ENCODE results near the gene LIPC.

LIPC gene

DNA sequence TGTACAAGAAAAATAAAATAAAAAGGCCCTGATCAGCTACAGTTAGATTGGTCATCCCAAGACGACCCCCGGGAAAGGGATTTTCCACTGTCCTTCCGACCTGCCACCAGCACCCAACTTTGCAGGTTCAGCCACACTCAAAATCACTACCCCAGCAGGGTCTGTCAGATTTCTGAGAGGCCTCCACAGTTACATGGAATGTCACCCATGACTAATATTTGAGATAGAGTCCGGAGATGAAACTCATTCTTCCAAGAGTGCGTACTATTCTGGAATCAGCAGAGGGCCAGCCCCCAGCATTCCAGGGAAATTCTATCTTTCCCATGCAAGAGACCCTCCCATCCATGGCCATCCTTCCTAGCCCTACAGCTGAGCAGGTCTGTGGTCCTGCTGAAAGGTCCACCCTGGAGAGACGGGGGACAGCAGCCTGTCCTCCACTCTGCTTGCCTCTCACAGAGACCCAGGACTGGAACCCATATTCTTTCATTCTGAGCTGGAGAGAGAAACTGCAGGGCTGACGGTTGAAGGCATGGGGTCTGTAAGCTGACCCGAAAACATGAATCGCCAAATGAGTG, 5.8 kb downstream of the LIPC start:
- no peaks in the 10 kb centered on the region for H3K79me2 ChIP-seq (ENCODE audit: insufficient read depth, low read length)
- H2AFZ ChIP-seq (ENCODE audit: low read depth, low read length, severe bottlenecking) = no peak overlapping the region
- H3K9me3 ChIP-seq (ENCODE audit: insufficient read depth, low read length) = no peaks in the 10 kb centered on the region
- H4K20me1 ChIP-seq (ENCODE audit: low read depth, low read length) = no peaks in the 10 kb centered on the region
- no peaks in the 10 kb centered on the region for H3K9me2 ChIP-seq (replicated peaks; ENCODE audit: insufficient read depth, low read length)
- H3K9ac ChIP-seq (ENCODE audit: low read length) = no peak overlapping the region
- no peak overlapping the region for H3K4me3 ChIP-seq (ENCODE audit: insufficient read depth, low read length, poor library complexity, severe bottlenecking)
- no peaks in the 10 kb centered on the region for H3F3A ChIP-seq (ENCODE audit: insufficient read depth)
- H3K36me3 ChIP-seq (ENCODE audit: low read length) = no peaks in the 10 kb centered on the region
- H3K27ac ChIP-seq (ENCODE audit: low read depth, low read length) = no peak overlapping the region
- peaks cover under 1% of the 10 kb centered on the region; the same call in 1 of the 2 replicates for H3K27me3 ChIP-seq (ENCODE audit: low read length)
- no peak overlapping the region for H3K4me2 ChIP-seq (ENCODE audit: low read depth, low read length, poor library complexity, severe bottlenecking)
- TF ChIP-seq CTCF (IDR thresholded peaks at IDR 0.05; ENCODE audit: insufficient read depth, low read length, poor library complexity, severe bottlenecking) (no peak), EZH2phosphoT487 (conservative IDR thresholded peaks at IDR 0.05; ENCODE audit: low read length) (no peak)

GRCh38 chr15:58438111-58438510, 6.3 kb downstream of the LIPC start:
- Histone ChIP-seq H3K4me2 (ENCODE audit: low read depth, low read length, poor library complexity, severe bottlenecking) (no peak overlapping the region), H3K9ac (ENCODE audit: low read length) (no peak overlapping the region), H3K27me3 (ENCODE audit: low read length) (no peaks in the 10 kb centered on the region), H3K79me2 (ENCODE audit: insufficient read depth, low read length) (no peaks in the 10 kb centered on the region), H3K9me3 (ENCODE audit: insufficient read depth, low read length) (no peaks in the 10 kb centered on the region), H3K27ac (ENCODE audit: low read depth, low read length) (no peak overlapping the region), H3K9me2 (replicated peaks; ENCODE audit: insufficient read depth, low read length) (no peaks in the 10 kb centered on the region), H4K20me1 (ENCODE audit: low read depth, low read length) (no peaks in the 10 kb centered on the region), H3F3A (ENCODE audit: insufficient read depth) (no peaks in the 10 kb centered on the region), H2AFZ (ENCODE audit: low read depth, low read length, severe bottlenecking) (no peak overlapping the region), H3K4me3 (ENCODE audit: insufficient read depth, low read length, poor library complexity, severe bottlenecking) (no peak overlapping the region), H3K36me3 (ENCODE audit: low read length) (no peaks in the 10 kb centered on the region)
- TF ChIP-seq EZH2phosphoT487 (conservative IDR thresholded peaks at IDR 0.05; ENCODE audit: low read length) (no peak), CTCF (IDR thresholded peaks at IDR 0.05; ENCODE audit: insufficient read depth, low read length, poor library complexity, severe bottlenecking) (no peak)

- no peak overlapping the region for H3K4me2 ChIP-seq (ENCODE audit: low read depth, low read length, poor library complexity, severe bottlenecking)
- no peaks in the 10 kb centered on the region for H3K36me3 ChIP-seq (ENCODE audit: low read length)
- H4K20me1 ChIP-seq (ENCODE audit: low read depth, low read length) = no peaks in the 10 kb centered on the region
- no peaks in the 10 kb centered on the region for H3F3A ChIP-seq (ENCODE audit: insufficient read depth)
- H2AFZ ChIP-seq (ENCODE audit: low read depth, low read length, severe bottlenecking) = no peak overlapping the region
- no peaks in the 10 kb centered on the region for H3K9me3 ChIP-seq (ENCODE audit: insufficient read depth, low read length)
- H3K27ac ChIP-seq (ENCODE audit: low read depth, low read length) = no peak overlapping the region
- H3K79me2 ChIP-seq (ENCODE audit: insufficient read depth, low read length) = no peaks in the 10 kb centered on the region
- H3K9me2 ChIP-seq (replicated peaks; ENCODE audit: insufficient read depth, low read length) = no peaks in the 10 kb centered on the region
- no peaks in the 10 kb centered on the region for H3K27me3 ChIP-seq (ENCODE audit: low read length)
- no peak overlapping the region for H3K4me3 ChIP-seq (ENCODE audit: insufficient read depth, low read length, poor library complexity, severe bottlenecking)
- no peak for TF ChIP-seq EZH2phosphoT487 (conservative IDR thresholded peaks at IDR 0.05; ENCODE audit: low read length)
- no peak for TF ChIP-seq CTCF (IDR thresholded peaks at IDR 0.05; ENCODE audit: insufficient read depth, low read length, poor library complexity, severe bottlenecking)
- no peak overlapping the region for H3K9ac ChIP-seq (ENCODE audit: low read length)
These were observed 7.2 kb downstream of the LIPC start for GRCh38 chr15:58438956-58439355.
